Tibial artery (tissue), 4 donors: Measurements from ENCODE around the gene OTUB1.

ENCODE experiments used
- DNase-seq, 2 donors: peaks; one replicate each; pipeline ENCODE4 v3.0.0-alpha.2; 2019
- H3K27ac ChIP-seq, 2 donors: fragments of 200-600 bp; sonication (generic) in 1 of 2; 1 replicate in 1 of 2; 2 replicates in 1 of 2; pipeline ENCODE4 v1.5.1; 2018 to 2019; ENCODE audit warnings: mild to moderate bottlenecking in 1 of 2
- H3K27me3 ChIP-seq, 2 donors: fragments of 200-600 bp; sonication (generic) in 1 of 2; one replicate each; pipeline versions ENCODE4 v1.5.1 to v1.6.0; 2016 to 2019
- H3K36me3 ChIP-seq, 3 donors: fragments of 200-600 bp; sonication (generic) in 2 of 3; one replicate each; pipeline ENCODE4 v1.5.1; 2016 to 2019; ENCODE audit warnings: mild to moderate bottlenecking in 2 of 3
- H3K4me1 ChIP-seq, 4 donors: fragments of 200-600 bp; sonication (generic) in 2 of 4; 1 replicate in 3 of 4; 2 replicates in 1 of 4; pipeline ENCODE4 v1.5.1; 2016 to 2019
- H3K4me3 ChIP-seq, 2 donors: fragments of 200-600 bp; sonication (generic) in 1 of 2; 1 replicate in 1 of 2; 2 replicates in 1 of 2; pipeline ENCODE4 v1.5.1; 2018 to 2019; ENCODE audit warnings: mild to moderate bottlenecking in 2 of 2
- H3K9me3 ChIP-seq, 3 donors: fragments of 200-600 bp; sonication (generic) in 1 of 3; one replicate each; pipeline ENCODE4 v1.5.1; 2016 to 2019
- CTCF ChIP-seq, 2 experiments: fragments of 200-600 bp in 1 of 2; fragments of 450-650 bp in 1 of 2; IDR thresholded peaks; one replicate each; pipeline ENCODE4 v1.5.1; 2017 to 2019; ENCODE audit warnings: antibody characterized with exemption in 2 of 2, mild to moderate bottlenecking in 1 of 2, moderate library complexity in 1 of 2
- intact Hi-C: fragments of 100-400 bp; cut with DNase I; formaldehyde crosslinking; loops from one replicate; pipeline ENCODE4 v1.15.0; 2023; ENCODE audit warnings: low total_unique reads

The OTUB1 gene

GRCh38 chr11:64029773-64030172 lies 43.5 kb downstream of the OTUB1 start:
- no peak for TF ChIP-seq CTCF (IDR thresholded peaks at IDR 0.05)
- H3K4me1 ChIP-seq = peaks cover 0 to 12% (median 7%) of the 10 kb centered on the region in 4 donors
- no peak overlapping the region for H3K4me3 ChIP-seq
- no peak overlapping the region for H3K27ac ChIP-seq
- intact Hi-C loops = no loop called here
- H3K9me3 ChIP-seq = no peaks in the 10 kb centered on the region
- no peaks in the 10 kb centered on the region for H3K36me3 ChIP-seq
- H3K27me3 ChIP-seq = peaks cover 0 to 50% of the 10 kb centered on the region in 2 donors
- DNase-seq = no peak

- Histone ChIP-seq H3K27me3 (peaks cover 0 to 59% of the 10 kb centered on the region in 2 donors), H3K27ac (no peak overlapping the region), H3K4me1 (peaks cover 0 to 21% (median 17%) of the 10 kb centered on the region in 4 donors), H3K4me3 (no peak overlapping the region), H3K36me3 (no peaks in the 10 kb centered on the region), H3K9me3 (no peaks in the 10 kb centered on the region)
- no peak for TF ChIP-seq CTCF (IDR thresholded peaks at IDR 0.05)
- intact Hi-C loops = no loop called here
- DNase-seq = no peak
Measured at GRCh38 chr11:64031001-64031400, 44.8 kb downstream of the OTUB1 start.

- peaks cover 0 to 32% (median 26%) of the 10 kb centered on the region in 4 donors for H3K4me1 ChIP-seq
- no peak for TF ChIP-seq CTCF (IDR thresholded peaks at IDR 0.05)
- peaks cover 0 to 69% of the 10 kb centered on the region in 2 donors for H3K27me3 ChIP-seq
- no peaks in the 10 kb centered on the region for H3K9me3 ChIP-seq
- H3K36me3 ChIP-seq = no peaks in the 10 kb centered on the region
- no peak for DNase-seq
- intact Hi-C loops = no loop called here
- H3K4me3 ChIP-seq = no peak overlapping the region
- H3K27ac ChIP-seq = no peak overlapping the region
Measured at GRCh38 chr11:64032050-64032449, 45.8 kb downstream of the OTUB1 start.

GRCh38 chr11:64034411-64034811 lies 48.2 kb downstream of the OTUB1 start:
- peaks cover 0 to 51% of the 10 kb centered on the region in 2 donors for H3K27me3 ChIP-seq
- peaks cover 0 to 26% (median 20%) of the 10 kb centered on the region in 4 donors for H3K4me1 ChIP-seq
- no peak for TF ChIP-seq CTCF (IDR thresholded peaks at IDR 0.05)
- no peak overlapping the region for H3K27ac ChIP-seq
- H3K36me3 ChIP-seq = no peaks in the 10 kb centered on the region
- H3K9me3 ChIP-seq = no peaks in the 10 kb centered on the region
- no peak for DNase-seq
- intact Hi-C loops = no loop called here
- H3K4me3 ChIP-seq = no peak overlapping the region

- no peaks in the 10 kb centered on the region for H3K9me3 ChIP-seq
- peaks cover 0 to 26% (median 20%) of the 10 kb centered on the region in 4 donors for H3K4me1 ChIP-seq
- DNase-seq = no peak
- peaks cover 0 to 50% of the 10 kb centered on the region in 2 donors for H3K27me3 ChIP-seq
- no peak overlapping the region for H3K27ac ChIP-seq
- no peak for TF ChIP-seq CTCF (IDR thresholded peaks at IDR 0.05)
- no peaks in the 10 kb centered on the region for H3K36me3 ChIP-seq
- intact Hi-C loops = no loop called here
- H3K4me3 ChIP-seq = peak overlapping the region; percentile 36 to 54
Measured at GRCh38 chr11:64035081-64035524, 48.9 kb downstream of the OTUB1 start.

- no peaks in the 10 kb centered on the region for H3K36me3 ChIP-seq
- intact Hi-C loops = no loop called here
- no peaks in the 10 kb centered on the region for H3K9me3 ChIP-seq
- TF ChIP-seq CTCF (IDR thresholded peaks at IDR 0.05) = no peak
- H3K27ac ChIP-seq = no peak within 1 kb of the TSS
- no peak for DNase-seq
- peaks cover 0 to 50% of the 10 kb centered on the region in 2 donors for H3K27me3 ChIP-seq
- peak within 1 kb of the TSS; percentile 36 to 54 for H3K4me3 ChIP-seq
- H3K4me1 ChIP-seq = peaks cover 0 to 26% (median 20%) of the 10 kb centered on the region in 4 donors
Measured at GRCh38 chr11:64035576-64035975, 49.3 kb downstream of the OTUB1 start, which contains the start of gene FLRT1. TSS of gene FLRT1 (plus strand) at chr11:64035931. CDS start at chr11:64116268, 80,337 bp downstream.
